Heart left ventricle (tissue), 16 donors: Measurements from ENCODE around the gene NBAS. TPM values are rescaled to one million over a fixed set of nuclear protein-coding genes. Genes with fewer than 3 reads are reported as not detected.

Experiments
- ATAC-seq, 4 donors: fragments of 200-7000 bp; cut with Tn5 transposase; one replicate each; pipeline ENCODE4 v1.9.1; 2020 to 2022; ENCODE audit warnings: moderate library complexity in 4 of 4, mild to moderate bottlenecking in 3 of 4, moderate number of reproducible peaks in 1 of 4
- DNase-seq, 5 donors: peaks; one replicate each; pipeline ENCODE4 v3.0.0-alpha.2; 2020
- H3K27ac ChIP-seq, 12 donors: fragments of 200-600 bp; sonication (generic) in 4 of 12; one replicate each; pipeline versions ENCODE4 v1.5.0 to v1.8.0; 2016 to 2022; ENCODE audit warnings: mild to moderate bottlenecking in 2 of 12
- H3K27me3 ChIP-seq, 9 donors: fragments of 200-600 bp; sonication (generic) in 2 of 9; one replicate each; pipeline versions ENCODE4 v1.5.1 to v1.8.0; 2016 to 2022; ENCODE audit warnings: mild to moderate bottlenecking in 3 of 9
- H3K36me3 ChIP-seq, 9 donors: fragments of 200-600 bp; sonication (generic) in 2 of 9; one replicate each; pipeline versions ENCODE4 v1.5.0 to v1.8.0; 2018 to 2022; ENCODE audit warnings: mild to moderate bottlenecking in 2 of 9
- H3K4me1 ChIP-seq, 12 donors: fragments of 200-600 bp; sonication (generic) in 4 of 12; one replicate each; pipeline versions ENCODE4 v1.5.0 to v1.8.0; 2016 to 2022; ENCODE audit warnings: mild to moderate bottlenecking in 3 of 12
- H3K4me3 ChIP-seq, 12 donors: fragments of 200-600 bp; sonication (generic) in 4 of 12; one replicate each; pipeline versions ENCODE4 v1.5.0 to v1.8.0; 2017 to 2022; ENCODE audit warnings: mild to moderate bottlenecking in 9 of 12, moderate library complexity in 4 of 12
- H3K9me3 ChIP-seq, 12 donors: fragments of 200-600 bp; sonication (generic) in 4 of 12; one replicate each; pipeline versions ENCODE4 v1.5.0 to v1.8.0; 2016 to 2022; ENCODE audit warnings: mild to moderate bottlenecking in 1 of 12
- POLR2A ChIP-seq, 2 donors: fragments of 450-650 bp; IDR thresholded peaks; one replicate each; pipeline ENCODE4 v1.6.1; 2017; ENCODE audit warnings: antibody characterized with exemption in 2 of 2, mild to moderate bottlenecking in 2 of 2, moderate library complexity in 2 of 2
- WGBS, 4 donors: extraction: QIAGEN DNeasy Blood & Tissue Kit in 2 of 4; methylation state at CpG; one replicate each; pipeline versions ENCODE4 v1.1.5 to v1.1.7; 2013 to 2018; 5-methylcytosine and 5-hydroxymethylcytosine counted together
- intact Hi-C, 10 donors: fragments of 100-400 bp; cut with DNase I; formaldehyde crosslinking; loops; one replicate each; pipeline versions ENCODE4 v1.11.1 to v1.14.2; 2022
- long read RNA-seq, 3 donors: library from polyadenylated mRNA; unstranded; transcript quantifications; one replicate each; pipeline ENCODE4 v2.0.0, GENCODE V29; 2020 to 2021
- polyA plus RNA-seq, 2 donors: library from polyadenylated mRNA; stranded (reverse); fragments of 200-250 nt; gene quantifications; one replicate each; pipeline ENCODE4 v1.2.3, GENCODE V29; 2013
- total RNA-seq, 9 donors: library from RNA; depleted of rRNA in 2 of 9; stranded (reverse); fragments of >200 nt in 2 of 9; fragmentation: NEBNext Ultra II Directional in 3 of 9; extraction: Animal tissue kit (Norgen Biotek cat#: 25700) in 3 of 9; gene quantifications; one replicate each; pipeline versions ENCODE4 v1.1.0 to v1.2.4, GENCODE V29; 2016 to 2023
- TF ChIP-seq, protein P1 (sequence below), 12 donors: fragments of 200-600 bp; sonication (generic) in 4 of 12; IDR thresholded peaks; one replicate each; pipeline versions ENCODE4 v1.5.0 to v1.8.0; 2018 to 2022; ENCODE audit warnings: antibody characterized with exemption in 12 of 12, mild to moderate bottlenecking in 5 of 12
- donor health status: ischemic (EF 13 %, LVEDD 7.1; RV severe dilation, severe dysfunction).
- donor health status: healthy with polysubstance abuse.
- donor health status: DM: no; HTN: yes; CAD: no.
- donor health status: DM: no; HTN: no; CAD: no.
- donor health status: ischemic (EF 25% LVEDD 6.9; RV normal size, moderate dysfunction).
- donor health status: ischemic (EF 25% LVEDD 5.7; RV mildly dilated, moderate dysfunction).
- donor health status: healthy.
- donor health status: DM: yes; HTN: yes; CAD: no.
- donor health status: ischemic (EF 35%, LVEDD 5.7; RV mildly dilated, moderate dysfunction).
- donor health status: nonischemic (EF 11% LVEDD 7.7; RV severe dilation, severe dysfunction).
- donor health status: DM: yes; HTN: yes; CAD: no.
- donor health status: PGD.
- donor health status: ischemic (EF 29% LVEDD 5.4; RV normal size, mild dysfunction).
- donor health status: nonischemic (EF 23%, LVEDD 6.1; RV moderate dilation, normal function).

NBAS gene
- total RNA-seq: 10 to 100 TPM; 40.4 to 63.0 (median 51.7) TPM
- polyA plus RNA-seq: 10 to 100 TPM; 23.1 to 37.1 TPM
- long read RNA-seq, donor 1, partial matches to known transcripts: 18 of 21 reads
- long read RNA-seq, donor 1, other reads (novel, unspliced or antisense): 3 of 21 reads
- long read RNA-seq, donor 2, partial matches to known transcripts: 29 of 34 reads
- long read RNA-seq, donor 2, other reads (novel, unspliced or antisense): 5 of 34 reads
- long read RNA-seq, donor 3, partial matches to known transcripts: 12 of 12 reads
- long read RNA-seq, donor 3, other reads (novel, unspliced or antisense): 0 of 12 reads

DNA sequence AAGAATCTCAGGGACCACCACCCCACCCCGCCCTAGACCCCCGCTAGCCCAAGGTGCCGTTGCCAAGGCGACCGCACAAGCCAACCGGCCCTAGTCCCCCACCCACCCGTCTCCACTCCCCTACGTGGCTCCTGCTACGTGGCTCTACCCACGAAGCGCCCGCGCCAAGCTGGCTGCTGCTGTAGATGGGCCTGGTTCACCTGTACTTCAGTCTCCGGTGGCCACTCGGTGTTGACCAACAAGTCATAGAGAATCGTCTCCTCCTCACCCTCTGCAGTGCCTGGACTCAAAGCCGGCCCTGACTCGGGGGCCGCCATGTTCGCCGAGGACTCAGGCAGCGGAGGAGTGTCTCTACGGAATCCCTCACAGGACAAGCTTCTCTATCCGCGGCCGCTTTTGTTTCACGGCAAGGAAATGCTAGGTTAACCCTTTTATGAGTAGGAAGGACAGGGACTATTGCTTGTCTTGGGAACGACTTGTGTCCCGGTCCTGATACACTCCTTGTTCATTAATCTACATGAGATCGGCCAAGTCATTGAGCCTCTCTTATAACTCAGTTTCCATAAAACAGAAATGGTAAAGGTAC is at the start of gene NBAS:
Gene NBAS, minus strand, starts transcription at position 347 of the 586 bp plus-strand sequence. Its CDS starts 30 bp downstream, at position 317.
- Histone ChIP-seq H3K4me1 (peaks cover 0 to 31% (median 23%) of the 10 kb centered on the region in 12 donors), H3K27me3 (no peaks in the 10 kb centered on the region), H3K9me3 (no peaks in the 10 kb centered on the region), H3K36me3 (peaks cover 0 to 11% (median 4%) of the 10 kb centered on the region in 9 donors), H3K27ac (peak within 1 kb of the TSS; percentile 26 to 86 (median 80)), H3K4me3 (peak within 1 kb of the TSS; percentile 50 to 98 (median 76))
- DNase-seq (peak; percentile 88 to 90 (median 88)), ATAC-seq (peak; percentile 94 to 98 (median 97))
- 0 to 1% (median 0%) methylated on average over 26 to 30 of the region's 30 CpGs for WGBS, 4 donors
- intact Hi-C loops: loop anchor here in 3 of 10 donors (1.0 to 2.0 kb wide), 2 partner anchors 30 kb away; partner anchors contain the start of gene DDX1 (in 3 of the 3)
- TF ChIP-seq, protein P1, sequence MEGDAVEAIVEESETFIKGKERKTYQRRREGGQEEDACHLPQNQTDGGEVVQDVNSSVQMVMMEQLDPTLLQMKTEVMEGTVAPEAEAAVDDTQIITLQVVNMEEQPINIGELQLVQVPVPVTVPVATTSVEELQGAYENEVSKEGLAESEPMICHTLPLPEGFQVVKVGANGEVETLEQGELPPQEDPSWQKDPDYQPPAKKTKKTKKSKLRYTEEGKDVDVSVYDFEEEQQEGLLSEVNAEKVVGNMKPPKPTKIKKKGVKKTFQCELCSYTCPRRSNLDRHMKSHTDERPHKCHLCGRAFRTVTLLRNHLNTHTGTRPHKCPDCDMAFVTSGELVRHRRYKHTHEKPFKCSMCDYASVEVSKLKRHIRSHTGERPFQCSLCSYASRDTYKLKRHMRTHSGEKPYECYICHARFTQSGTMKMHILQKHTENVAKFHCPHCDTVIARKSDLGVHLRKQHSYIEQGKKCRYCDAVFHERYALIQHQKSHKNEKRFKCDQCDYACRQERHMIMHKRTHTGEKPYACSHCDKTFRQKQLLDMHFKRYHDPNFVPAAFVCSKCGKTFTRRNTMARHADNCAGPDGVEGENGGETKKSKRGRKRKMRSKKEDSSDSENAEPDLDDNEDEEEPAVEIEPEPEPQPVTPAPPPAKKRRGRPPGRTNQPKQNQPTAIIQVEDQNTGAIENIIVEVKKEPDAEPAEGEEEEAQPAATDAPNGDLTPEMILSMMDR (IDR thresholded peaks at IDR 0.05): no peak
- peak in 1 of 2 donors; percentile 39 for TF ChIP-seq POLR2A (IDR thresholded peaks at IDR 0.05)

DNA sequence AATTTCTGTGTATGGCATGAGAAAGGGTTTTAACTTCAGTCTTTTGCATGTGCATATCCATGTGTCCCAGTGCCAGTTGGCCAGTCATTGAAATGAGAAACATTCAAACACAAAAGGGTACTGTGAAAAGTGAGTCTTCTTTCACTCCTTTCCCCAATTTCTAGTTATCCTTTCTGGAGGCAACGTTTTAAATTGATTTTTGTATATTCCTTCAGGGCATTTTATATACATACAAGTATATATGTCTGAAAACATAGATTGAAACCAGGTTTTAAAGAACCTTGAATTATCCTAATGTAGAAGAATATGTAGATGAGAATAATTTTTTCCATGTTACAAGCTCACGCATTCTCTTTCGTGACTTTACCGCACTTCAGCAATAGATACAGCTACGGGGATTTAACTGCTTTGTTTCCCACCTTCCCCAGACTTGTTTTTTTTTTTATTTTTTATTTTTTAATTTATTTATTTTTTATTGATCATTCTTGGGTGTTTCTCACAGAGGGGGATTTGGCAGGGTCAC is 49.4 kb upstream of the NBAS start:
- intact Hi-C loops: no loop called here
- H3K27ac ChIP-seq: no peak overlapping the region
- ATAC-seq (no peak), DNase-seq (no peak)
- peaks cover 0 to 78% (median 71%) of the 10 kb centered on the region in 9 donors for H3K36me3 ChIP-seq
- peaks cover 0 to 7% (median 0%) of the 10 kb centered on the region in 12 donors for H3K4me1 ChIP-seq
- H3K27me3 ChIP-seq: no peaks in the 10 kb centered on the region
- WGBS, 4 donors: 68 to 78% (median 72%) methylated on average over 5 of the region's 5 CpGs
- TF ChIP-seq, protein P1 (IDR thresholded peaks at IDR 0.05): no peak
- no peak for TF ChIP-seq POLR2A (IDR thresholded peaks at IDR 0.05)
- no peaks in the 10 kb centered on the region for H3K9me3 ChIP-seq
- no peak overlapping the region for H3K4me3 ChIP-seq

DNA sequence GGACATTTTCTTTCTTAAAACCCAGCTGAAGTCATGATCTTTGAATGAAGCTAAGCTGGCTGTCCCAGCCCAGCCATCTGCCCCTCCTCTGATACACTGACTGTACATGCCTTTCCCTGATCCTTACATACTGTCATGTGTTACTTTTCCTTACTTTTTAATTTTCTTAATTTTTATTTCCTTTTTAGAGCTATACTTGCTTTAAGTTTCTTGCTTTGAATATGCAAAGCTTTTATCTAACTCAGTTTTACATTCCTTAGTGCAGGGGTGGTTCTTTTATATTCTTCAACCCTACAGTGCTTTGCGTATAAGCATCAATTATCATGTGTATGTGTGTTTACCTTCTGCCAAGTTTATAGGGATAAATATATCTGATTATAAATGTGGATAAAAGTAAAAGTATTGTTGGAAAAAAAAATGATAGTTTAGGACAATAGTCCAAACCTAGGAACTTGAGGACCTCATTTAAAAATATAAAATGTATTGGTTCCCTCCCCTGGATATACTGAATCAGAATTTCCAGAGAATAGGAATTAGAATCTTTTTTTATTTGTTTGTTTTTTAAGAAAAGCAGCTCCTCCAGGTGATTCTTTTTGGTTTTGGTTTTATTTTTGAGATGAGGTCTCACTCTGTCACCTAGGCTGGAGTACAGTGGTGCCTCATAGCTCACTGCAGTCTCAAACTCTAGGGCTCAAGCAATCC is 48.4 kb upstream of the NBAS start:
- Histone ChIP-seq H3K36me3 (peaks cover 0 to 78% (median 76%) of the 10 kb centered on the region in 9 donors), H3K27me3 (no peaks in the 10 kb centered on the region), H3K27ac (no peak overlapping the region), H3K9me3 (no peaks in the 10 kb centered on the region), H3K4me1 (no peaks in the 10 kb centered on the region), H3K4me3 (no peak overlapping the region)
- 96 to 100% (median 97%) methylated on average over 1 of the region's 1 CpG for WGBS, 4 donors
- no peak for ATAC-seq
- intact Hi-C loops: no loop called here
- DNase-seq: no peak
- TF ChIP-seq, protein P1 (IDR thresholded peaks at IDR 0.05): no peak
- no peak for TF ChIP-seq POLR2A (IDR thresholded peaks at IDR 0.05)

DNA sequence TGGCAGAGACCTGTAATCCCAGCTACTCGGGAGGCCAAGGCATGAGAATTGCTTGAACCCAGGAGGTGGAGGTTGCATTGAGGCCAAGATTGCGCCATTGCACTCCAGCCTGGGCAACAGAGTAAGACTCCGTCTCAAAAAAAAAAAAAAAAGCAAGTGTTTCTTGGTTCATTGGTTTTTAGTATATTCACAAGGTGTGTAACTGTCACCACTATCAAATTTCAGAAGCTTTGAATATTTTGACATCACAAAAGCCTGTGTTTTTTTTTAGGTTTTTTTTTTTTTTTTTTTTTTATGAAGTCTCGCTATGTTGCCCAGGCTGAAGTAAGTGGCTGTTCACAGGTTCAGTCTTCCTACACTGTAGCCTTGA is 47.2 kb upstream of the NBAS start:
- Histone ChIP-seq H3K27ac (no peak overlapping the region), H3K36me3 (peaks cover 0 to 78% (median 76%) of the 10 kb centered on the region in 9 donors), H3K9me3 (no peaks in the 10 kb centered on the region), H3K27me3 (no peaks in the 10 kb centered on the region), H3K4me3 (no peak overlapping the region), H3K4me1 (no peaks in the 10 kb centered on the region)
- no peak for DNase-seq
- TF ChIP-seq, protein P1 (IDR thresholded peaks at IDR 0.05): no peak
- no peak for TF ChIP-seq POLR2A (IDR thresholded peaks at IDR 0.05)
- ATAC-seq: no peak
- intact Hi-C loops: no loop called here
- 94 to 98% (median 96%) methylated on average over 4 of the region's 4 CpGs for WGBS, 4 donors
